Activated CD4-positive, alpha-beta T cell treated with anti-CD3 and anti-CD28 coated beads, Interleukin-2, Interleukin-6, amounts not matched to agents 100 ng/mL and 50 ng/mL, durations not matched to agents 16 hours and 8 hours (primary cell): ENCODE data around the gene TNRC18.
"Not testable (repeated sequence)": the region's sequence is repeated elsewhere in the genome, so short reads cannot be mapped to it uniquely, and the experiment has no call there.

ENCODE experiments used
- DNase-seq: peaks from one replicate; pipeline ENCODE4 v3.0.0-alpha.2; 2020

TNRC18 gene

GRCh38 chr7:5345671-5346070 lies 78.0 kb downstream of the TNRC18 start:
- no peak for DNase-seq

GRCh38 chr7:5345171-5345570 lies 78.5 kb downstream of the TNRC18 start:
- DNase-seq = no peak

GRCh38 chr7:5344342-5344741 lies 79.3 kb downstream of the TNRC18 start:
- no peak for DNase-seq

- DNase-seq = no peak
Measured at GRCh38 chr7:5343884-5344283, 79.8 kb downstream of the TNRC18 start.

- DNase-seq = no peak
Measured at GRCh38 chr7:5342631-5343030, 81.0 kb downstream of the TNRC18 start.

GRCh38 chr7:5339955-5340354 lies 83.7 kb downstream of the TNRC18 start:
- DNase-seq = peak; percentile 18

GRCh38 chr7:5337047-5337446 lies 86.6 kb downstream of the TNRC18 start:
- DNase-seq = no peak

GRCh38 chr7:5334671-5335070 lies 89.0 kb downstream of the TNRC18 start:
- DNase-seq = no peak

- DNase-seq = no peak
Measured at GRCh38 chr7:5333121-5334045, 90.3 kb downstream of the TNRC18 start.

- DNase-seq = no peak
Measured at GRCh38 chr7:5332579-5332978, 91.1 kb downstream of the TNRC18 start.

GRCh38 chr7:5330288-5330687 lies 93.3 kb downstream of the TNRC18 start:
- DNase-seq = no peak

GRCh38 chr7:5324961-5325360 lies 98.7 kb downstream of the TNRC18 start:
- DNase-seq = no peak

GRCh38 chr7:5323800-5324781 lies 99.5 kb downstream of the TNRC18 start:
- not testable (repeated sequence) for DNase-seq

- DNase-seq = no peak
Measured at GRCh38 chr7:5322621-5323410, 100.8 kb downstream of the TNRC18 start.

GRCh38 chr7:5320802-5321396 lies 102.7 kb downstream of the TNRC18 start:
- no peak for DNase-seq

- no peak for DNase-seq
Measured at GRCh38 chr7:5320391-5320790, 103.2 kb downstream of the TNRC18 start.

GRCh38 chr7:5318613-5319012 lies 105.0 kb downstream of the TNRC18 start:
- not testable (repeated sequence) for DNase-seq

- no peak for DNase-seq
Measured at GRCh38 chr7:5315761-5316160, 107.9 kb downstream of the TNRC18 start.

- DNase-seq = no peak
Measured at GRCh38 chr7:5314864-5315263, 108.8 kb downstream of the TNRC18 start.

- DNase-seq = not testable (repeated sequence)
Measured at GRCh38 chr7:5313076-5313885, 110.4 kb downstream of the TNRC18 start.
